ENCODE results near the gene SETD2. TPM values are rescaled to one million over a fixed set of nuclear protein-coding genes. Genes with fewer than 3 reads are reported as not detected.

Gene SETD2
- total and polyA plus RNA-seq, 2 of the 8 experiments (the other 6 are each of a cell fraction or from before 2014, with no cell fraction given), result 15.7 to 46.3 TPM

GRCh38 chr3:47145272-47145671 is 18.6 kb downstream of the SETD2 start (continued):
- TF ChIP-seq CHD7 (IDR thresholded peaks at IDR 0.05; ENCODE audit: insufficient replicate concordance, low read length) (no peak), TAF7 (optimal IDR thresholded peaks at IDR 0.05; ENCODE audit: borderline replicate concordance, low read depth, low read length) (no peak), ATF3 (IDR thresholded peaks at IDR 0.05; ENCODE audit: insufficient read depth, low read depth, low read length) (no peak), E2F6 (IDR thresholded peaks at IDR 0.05) (no peak), FOSL1 (IDR thresholded peaks at IDR 0.05; ENCODE audit: insufficient read depth, low read depth, low read length) (no peak), NANOG (IDR thresholded peaks at IDR 0.05; ENCODE audit: insufficient read depth, low read depth, low read length, poor library complexity, severe bottlenecking) (no peak), SRF (IDR thresholded peaks at IDR 0.05; ENCODE audit: low read depth, low read length) (no peak)

Measured in H1 (cell line).